Measurements from ENCODE around the gene STAT1. TPM values are rescaled to one million over a fixed set of nuclear protein-coding genes. Genes with fewer than 3 reads are reported as not detected.

Gene STAT1
- total RNA-seq, 1 donor from 2014 or later, result 12.4 TPM

DNA sequence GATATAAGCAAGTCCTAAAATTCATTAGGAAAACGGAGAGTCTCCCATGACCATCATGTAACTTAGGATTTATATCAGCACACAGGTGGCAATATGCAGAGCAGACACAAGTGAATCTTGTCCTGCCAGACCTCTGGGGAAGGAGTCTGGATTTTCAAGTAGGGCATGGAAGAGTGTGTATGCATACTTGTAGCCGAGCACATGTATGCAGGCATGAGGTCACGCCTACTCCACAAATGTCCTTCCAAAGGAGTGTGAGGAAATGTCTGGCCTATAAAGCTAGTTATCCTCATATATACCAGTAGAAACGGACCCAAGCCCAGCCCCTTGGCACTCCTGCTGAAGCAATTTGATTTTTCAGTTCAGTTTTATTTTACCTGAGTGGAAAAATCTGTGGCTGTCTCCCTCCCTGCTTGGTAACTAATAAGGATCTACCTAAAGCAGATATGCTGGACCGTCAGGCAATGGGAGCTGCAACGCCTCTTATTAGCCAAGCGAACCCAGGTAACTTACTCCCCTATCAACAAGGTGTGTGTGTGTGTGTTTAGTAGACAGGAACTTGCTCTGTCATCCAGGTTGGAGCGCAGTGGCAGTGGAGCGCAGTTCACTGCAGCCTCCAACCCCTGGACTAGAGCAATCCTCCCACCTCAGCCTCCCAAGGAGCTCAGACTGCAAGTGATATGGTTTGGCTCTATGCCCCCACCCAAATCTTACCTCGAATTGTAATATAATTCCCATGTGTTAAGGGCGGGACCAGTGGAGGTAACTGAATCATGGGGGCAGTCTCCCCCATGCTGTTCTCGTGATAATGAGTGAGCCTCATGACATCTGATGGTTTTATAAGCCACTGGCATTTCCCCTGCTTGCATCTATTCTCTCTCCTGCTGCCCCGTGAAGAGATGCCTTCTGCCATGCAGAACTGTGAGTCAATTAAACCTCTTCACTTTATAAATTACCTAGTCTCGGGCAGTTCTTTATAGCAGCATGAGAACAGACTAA lies 2.8 kb downstream of the STAT1 start:
- H3K9me3 Mint-ChIP-seq (ENCODE audit: unreplicated experiment), result peaks cover 3% of the 10 kb centered on the region
- H3K27me3 Mint-ChIP-seq (ENCODE audit: unreplicated experiment), result peaks cover 2% of the 10 kb centered on the region
- no peak for TF ChIP-seq CTCF (IDR thresholded peaks at IDR 0.05; ENCODE audit: partially characterized antibody, unreplicated experiment)
- no peak for DNase-seq
- H3K27ac Mint-ChIP-seq (ENCODE audit: unreplicated experiment), result no peak overlapping the region
- H3K36me3 Mint-ChIP-seq (ENCODE audit: unreplicated experiment), result peaks cover 7% of the 10 kb centered on the region
- H3K4me1 Mint-ChIP-seq (ENCODE audit: low read depth, unreplicated experiment), result no peaks in the 10 kb centered on the region
- no peak overlapping the region for H3K4me3 Mint-ChIP-seq (ENCODE audit: unreplicated experiment)

DNA sequence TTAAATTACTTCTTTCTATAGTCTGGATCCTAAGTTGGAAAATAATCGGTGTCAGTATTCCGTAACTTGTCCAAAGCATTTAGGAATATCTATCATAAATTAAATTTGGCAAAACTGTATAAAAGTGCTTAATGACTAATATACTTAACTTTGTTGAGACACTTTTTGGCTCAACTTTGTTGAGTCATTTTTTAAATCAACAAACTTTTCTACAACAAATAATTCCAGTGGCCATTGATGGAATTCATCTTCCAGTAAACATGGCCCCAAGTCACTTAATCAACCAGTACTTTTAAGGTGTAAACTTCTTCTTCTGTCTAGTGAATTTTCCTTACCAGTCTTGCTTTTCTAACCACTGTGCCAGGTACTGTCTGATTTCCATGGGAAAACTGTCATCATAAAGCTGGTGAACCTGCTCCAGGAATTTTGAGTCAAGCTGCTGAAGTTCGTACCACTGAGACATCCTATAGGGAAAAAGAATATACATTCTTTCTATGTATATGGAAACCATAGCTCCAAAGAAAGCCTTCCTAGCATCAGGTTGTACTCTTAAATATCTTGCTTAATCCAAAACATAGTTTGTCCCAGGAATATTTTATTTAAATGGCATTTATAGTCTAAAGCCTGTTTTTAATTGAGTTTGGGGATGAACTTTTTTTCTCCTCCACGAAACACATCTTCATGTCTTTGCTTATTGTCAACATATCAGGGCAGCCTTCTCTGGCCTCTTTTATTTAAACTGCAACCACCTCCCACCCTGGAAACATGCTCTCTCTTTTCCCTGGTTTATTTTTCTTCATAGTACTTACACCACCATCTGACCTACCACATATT lies 4.2 kb downstream of the STAT1 start:
- no peak for TF ChIP-seq CTCF (IDR thresholded peaks at IDR 0.05; ENCODE audit: partially characterized antibody, unreplicated experiment)
- Mint-ChIP-seq H3K9me3 (ENCODE audit: unreplicated experiment) (peaks cover 3% of the 10 kb centered on the region), H3K27ac (ENCODE audit: unreplicated experiment) (no peak overlapping the region), H3K36me3 (ENCODE audit: unreplicated experiment) (peaks cover 7% of the 10 kb centered on the region), H3K27me3 (ENCODE audit: unreplicated experiment) (no peaks in the 10 kb centered on the region), H3K4me1 (ENCODE audit: low read depth, unreplicated experiment) (no peaks in the 10 kb centered on the region), H3K4me3 (ENCODE audit: unreplicated experiment) (no peak overlapping the region)
- no peak for DNase-seq

DNA sequence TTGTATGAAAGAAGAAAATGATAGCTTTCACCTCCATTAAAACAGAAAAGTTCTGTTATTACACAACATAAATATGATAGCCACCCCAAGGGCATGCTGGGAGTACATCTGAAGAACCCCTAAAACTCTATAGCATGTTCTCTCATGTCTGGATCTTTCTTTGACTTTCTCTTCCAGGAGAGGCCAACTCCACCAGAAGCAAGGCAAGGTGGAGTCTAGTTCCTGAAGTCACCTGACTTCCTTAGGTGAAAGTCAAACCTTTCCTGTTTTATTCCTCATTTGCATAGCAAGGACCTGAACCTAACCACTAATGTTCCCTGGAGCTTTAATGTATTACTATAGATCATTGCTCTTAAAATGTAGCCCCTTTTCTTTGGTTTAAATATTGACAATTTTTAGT lies 5.7 kb downstream of the STAT1 start:
- H3K27ac Mint-ChIP-seq (ENCODE audit: unreplicated experiment), result no peak overlapping the region
- TF ChIP-seq CTCF (IDR thresholded peaks at IDR 0.05; ENCODE audit: partially characterized antibody, unreplicated experiment), result no peak
- no peak overlapping the region for H3K4me3 Mint-ChIP-seq (ENCODE audit: unreplicated experiment)
- peaks cover 8% of the 10 kb centered on the region for H3K36me3 Mint-ChIP-seq (ENCODE audit: unreplicated experiment)
- no peaks in the 10 kb centered on the region for H3K4me1 Mint-ChIP-seq (ENCODE audit: low read depth, unreplicated experiment)
- no peaks in the 10 kb centered on the region for H3K27me3 Mint-ChIP-seq (ENCODE audit: unreplicated experiment)
- no peak for DNase-seq
- peaks cover 3% of the 10 kb centered on the region for H3K9me3 Mint-ChIP-seq (ENCODE audit: unreplicated experiment)

GRCh38 chr2:191006997-191007783 lies 6.8 kb downstream of the STAT1 start:
- no peak for DNase-seq
- TF ChIP-seq CTCF (IDR thresholded peaks at IDR 0.05; ENCODE audit: partially characterized antibody, unreplicated experiment), result no peak
- H3K36me3 Mint-ChIP-seq (ENCODE audit: unreplicated experiment), result peaks cover 12% of the 10 kb centered on the region
- H3K9me3 Mint-ChIP-seq (ENCODE audit: unreplicated experiment), result peaks cover 3% of the 10 kb centered on the region
- no peaks in the 10 kb centered on the region for H3K27me3 Mint-ChIP-seq (ENCODE audit: unreplicated experiment)
- no peak overlapping the region for H3K4me3 Mint-ChIP-seq (ENCODE audit: unreplicated experiment)
- H3K4me1 Mint-ChIP-seq (ENCODE audit: low read depth, unreplicated experiment), result no peaks in the 10 kb centered on the region
- no peak overlapping the region for H3K27ac Mint-ChIP-seq (ENCODE audit: unreplicated experiment)
